Liver (tissue), 3 donors: ENCODE data around the gene ENO3.

Experiments
- CTCF ChIP-seq: fragments of 150-350 bp; IDR thresholded peaks from 2 replicates; pipeline ENCODE4 v1.5.1; 2017; ENCODE audit warnings: improper control_type of control experiment, low read depth, low read length; ENCODE audit not compliant: missing input control
- FOXA2 ChIP-seq: IDR thresholded peaks from 2 replicates; pipeline ENCODE4 v1.6.1; 2016; ENCODE audit warnings: antibody characterized with exemption
- RAD21 ChIP-seq, 2 donors: IDR thresholded peaks; 2 replicates each; pipeline ENCODE4 v1.6.1; 2016; ENCODE audit warnings: antibody characterized with exemption in 2 of 2, mild to moderate bottlenecking in 2 of 2
- REST ChIP-seq: IDR thresholded peaks from 2 replicates; pipeline ENCODE4 v1.6.1; 2016; ENCODE audit warnings: antibody characterized with exemption, mild to moderate bottlenecking
- YY1 ChIP-seq: IDR thresholded peaks from 2 replicates; pipeline ENCODE4 v1.6.1; 2016; ENCODE audit warnings: antibody characterized with exemption, mild to moderate bottlenecking
- donor health status: healthy.
- donor health status: healthy.

GRCh38 chr17:4939546-4939795, 11.4 kb upstream of the ENO3 start:
- TF ChIP-seq CTCF, result no peak
- TF ChIP-seq REST, result no peak
- TF ChIP-seq YY1, result no peak
- no peak for TF ChIP-seq FOXA2
- TF ChIP-seq RAD21 (IDR thresholded peaks at IDR 0.05), result no peak
